Inflammatory macrophage treated with lipopolysaccharide for 1 hour (primary cell): ENCODE measurements around the gene DEGS2.

Source experiments
- DNase-seq, 2 donors: peaks; one replicate each; pipeline ENCODE4 v3.0.0-alpha.2; 2020 to 2022

The DEGS2 gene

DNA sequence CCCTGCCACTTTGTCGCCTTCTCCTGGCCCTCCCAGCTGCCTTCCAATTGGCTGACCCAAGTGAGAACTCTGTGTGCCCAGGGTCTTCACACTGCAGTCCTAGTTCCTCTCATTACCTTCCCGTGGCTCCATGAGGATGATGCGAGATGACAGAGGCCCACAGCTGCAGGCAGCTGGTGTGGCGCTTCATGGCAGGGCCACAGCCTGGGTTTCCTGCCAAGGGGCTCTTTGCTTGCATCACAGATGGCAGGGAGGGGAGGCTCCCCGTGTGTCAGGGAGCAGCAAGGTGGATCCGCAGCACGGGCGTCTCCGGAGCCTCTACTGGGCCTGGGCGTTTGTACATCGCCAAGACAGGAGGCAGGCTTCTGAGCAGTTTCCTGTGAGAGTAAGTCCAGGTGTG, 28.9 kb downstream of the DEGS2 start:
- DNase-seq = no peak

DNA sequence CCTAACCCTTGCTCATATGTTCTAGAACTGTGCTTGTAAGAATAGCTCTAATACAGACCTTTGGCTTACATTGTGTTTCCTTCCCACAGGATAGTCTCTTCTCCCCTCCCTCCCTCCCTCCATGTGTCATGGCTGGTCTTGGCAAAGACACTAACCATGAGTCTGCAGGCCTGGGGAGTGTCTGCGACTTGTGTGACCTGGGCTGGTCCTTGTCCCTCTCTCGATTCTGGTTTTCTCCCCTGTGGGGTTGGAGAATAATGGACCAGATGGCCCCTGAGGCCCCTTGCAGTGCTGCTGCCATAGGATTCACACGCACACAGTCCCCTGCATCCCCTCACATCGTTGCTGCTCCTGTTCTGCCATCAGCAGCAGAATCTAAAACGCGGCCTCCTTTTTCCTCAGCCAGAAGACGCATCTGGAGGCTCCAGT, 30.3 kb downstream of the DEGS2 start:
- no peak for DNase-seq

DNA sequence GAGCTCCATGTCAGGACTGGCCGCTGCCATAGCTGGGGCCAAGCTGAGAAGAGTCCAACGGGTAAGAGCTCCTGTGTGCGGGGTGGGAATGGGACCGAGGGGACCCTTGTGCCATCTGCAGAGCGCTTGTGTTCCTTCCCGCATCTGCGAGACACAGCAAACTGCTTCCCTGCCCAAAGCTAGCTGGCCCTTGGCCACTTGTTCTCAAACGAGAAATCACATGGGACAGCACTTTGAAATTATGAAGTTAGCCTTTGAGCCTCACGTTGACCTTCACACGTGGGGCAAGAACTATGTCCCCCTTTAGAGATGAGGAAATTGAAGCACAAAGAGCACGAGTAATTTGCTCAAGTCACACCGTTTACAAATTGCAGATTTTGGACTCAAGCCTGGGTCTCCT, 30.8 kb downstream of the DEGS2 start:
- no peak for DNase-seq

DNA sequence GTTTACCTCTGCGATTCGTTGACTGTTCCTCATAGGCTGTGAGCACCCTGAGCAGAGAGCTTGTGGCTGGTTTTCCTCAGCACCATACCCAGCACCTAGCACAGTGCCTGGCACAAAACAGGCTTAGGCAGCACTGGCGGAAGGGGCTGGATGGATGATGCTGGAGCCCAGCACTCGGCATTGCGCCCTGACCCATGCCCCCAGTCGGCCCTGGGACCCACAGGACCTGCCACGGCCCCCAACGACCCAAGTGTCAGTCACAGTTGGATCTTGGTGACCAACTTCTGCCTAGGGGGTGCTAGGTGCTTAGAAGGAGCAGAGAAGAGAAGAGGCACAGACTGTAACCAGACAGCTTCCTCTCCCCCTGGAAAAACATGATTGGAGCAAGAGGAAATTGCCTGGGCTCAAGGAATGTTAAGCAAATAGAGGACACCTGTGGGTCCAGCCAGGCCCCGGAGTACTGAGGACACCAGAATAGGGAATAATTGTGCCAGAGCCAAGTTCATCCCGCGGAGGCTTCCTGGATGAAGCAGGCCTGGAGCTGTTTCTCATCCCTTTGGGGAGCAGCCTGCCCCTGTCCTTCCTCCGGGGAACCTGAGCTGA, 31.5 kb downstream of the DEGS2 start:
- DNase-seq = no peak

- DNase-seq = no peak
Observed at GRCh38 chr14:100126401-100126800, 33.0 kb downstream of the DEGS2 start.

- DNase-seq = no peak
Observed at GRCh38 chr14:100124551-100125088, 34.8 kb downstream of the DEGS2 start.

DNA sequence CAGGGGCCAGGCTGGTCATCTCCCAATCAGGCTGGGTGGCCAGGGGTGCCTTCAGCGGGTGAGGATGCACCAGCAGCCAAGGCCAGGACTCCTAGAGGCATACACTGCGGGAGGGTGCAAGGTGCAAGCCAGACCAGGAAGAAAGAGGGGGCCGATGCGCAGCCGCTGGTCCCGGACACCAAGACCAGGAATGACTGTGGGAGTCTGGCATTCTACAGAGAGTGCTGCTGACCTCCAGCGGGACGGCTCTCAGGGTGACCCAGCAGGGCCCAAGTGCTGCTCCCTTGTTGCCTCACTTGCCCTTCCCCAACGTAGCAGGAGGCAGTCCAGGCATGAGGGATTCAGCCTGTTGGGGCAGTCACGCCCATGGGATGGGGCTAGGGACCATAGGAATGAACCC, 35.8 kb downstream of the DEGS2 start:
- DNase-seq = no peak

DNA sequence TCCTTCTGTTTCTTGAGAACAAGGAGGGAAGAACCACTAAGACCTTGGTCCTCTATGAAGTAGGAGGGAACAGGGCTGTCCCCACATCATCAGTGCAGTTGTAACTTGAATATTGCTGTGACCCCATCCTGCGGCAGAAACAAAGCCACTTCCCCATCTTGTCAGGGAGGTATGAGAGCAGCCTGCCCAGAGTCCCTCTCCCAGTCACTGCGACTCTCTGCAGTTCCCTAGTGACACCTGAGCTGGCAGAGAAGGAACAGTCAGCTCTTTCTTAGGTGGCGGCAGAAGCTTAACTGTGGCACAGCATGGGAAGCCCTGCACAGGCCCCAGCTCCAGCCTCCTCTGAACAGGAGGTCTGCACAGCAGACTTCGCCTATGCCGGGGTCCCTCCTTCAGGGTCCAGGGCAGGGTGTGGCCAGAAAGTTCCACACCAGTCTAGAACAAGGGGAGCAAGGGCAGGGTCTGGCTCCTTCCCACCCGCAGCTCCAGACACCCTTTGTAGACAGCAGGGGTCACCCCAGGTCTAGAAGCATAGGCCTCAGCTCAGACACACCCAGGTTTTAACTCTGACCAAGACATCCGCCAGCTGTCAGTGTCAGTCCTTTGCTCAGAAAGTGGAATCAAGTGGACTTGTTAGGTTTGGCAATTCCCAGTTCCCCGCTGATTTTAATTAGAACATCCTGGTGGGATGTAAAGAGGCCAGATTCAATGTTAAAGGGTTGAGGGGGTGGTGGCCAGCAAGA, 36.8 kb downstream of the DEGS2 start:
- DNase-seq = no peak

DNA sequence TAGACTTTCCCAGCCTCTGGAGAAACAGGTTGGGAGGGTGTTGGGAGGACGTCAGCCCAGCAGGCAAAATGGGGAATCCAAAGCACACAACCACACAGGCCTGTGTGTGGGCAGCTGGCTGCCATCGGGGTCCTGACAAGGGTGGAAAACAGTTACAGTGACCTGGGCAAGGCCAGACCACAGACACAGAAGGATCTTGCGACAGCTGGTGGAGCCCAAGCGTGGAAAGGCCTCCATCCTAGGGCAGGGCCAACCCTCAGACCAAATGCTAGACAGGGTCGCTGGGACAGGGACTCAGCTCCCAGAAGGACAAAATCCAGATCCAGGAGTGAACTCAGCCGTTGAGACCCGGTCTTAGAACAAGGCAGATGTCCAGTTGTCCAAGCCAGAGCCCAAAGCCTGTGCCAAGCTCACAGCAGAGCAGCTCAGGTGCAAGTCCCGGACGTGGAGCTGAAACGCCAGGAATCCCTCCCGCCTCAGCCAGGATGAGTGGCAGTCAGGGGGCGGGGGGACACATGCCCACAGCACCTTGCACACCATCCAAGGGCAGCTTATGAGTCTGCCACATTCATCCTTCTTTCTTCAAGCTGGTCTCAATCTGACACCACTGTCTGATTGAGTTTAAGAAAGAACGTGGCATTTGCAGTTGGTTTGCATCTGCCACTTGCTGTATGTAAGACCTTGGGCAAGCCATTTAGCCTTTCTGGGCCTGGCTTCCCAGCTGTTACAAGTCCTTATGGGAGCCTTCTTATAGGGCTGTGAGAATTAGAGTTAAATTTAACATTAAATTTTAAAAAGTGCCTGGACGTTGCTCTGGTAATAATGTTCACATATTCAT, 37.6 kb downstream of the DEGS2 start:
- no peak for DNase-seq

- DNase-seq = no peak
Observed at GRCh38 chr14:100120522-100121269, 38.7 kb downstream of the DEGS2 start.

DNA sequence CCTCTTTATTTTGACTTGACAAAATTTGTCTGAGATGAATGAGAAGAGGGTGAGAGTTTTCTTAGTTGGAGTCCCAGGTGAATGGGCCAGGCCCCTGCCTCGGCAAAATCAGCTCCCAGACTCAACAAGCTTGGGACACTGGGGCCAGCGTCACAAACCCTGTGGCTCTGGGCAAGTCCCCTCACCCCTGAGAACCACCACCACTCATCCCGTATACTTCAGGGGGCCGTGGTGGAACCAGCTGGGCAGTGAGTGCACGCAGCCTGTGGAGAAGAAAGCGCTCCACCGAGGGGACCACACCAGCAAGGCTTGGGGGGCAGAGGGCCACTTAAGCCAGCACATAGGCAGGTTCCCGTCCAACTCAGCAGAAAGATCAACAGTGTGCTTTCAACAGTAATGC, 40.2 kb downstream of the DEGS2 start:
- no peak for DNase-seq

- no peak for DNase-seq
Observed at GRCh38 chr14:100118396-100119011, 40.9 kb downstream of the DEGS2 start.

- no peak for DNase-seq
Observed at GRCh38 chr14:100117633-100118395, 41.6 kb downstream of the DEGS2 start.

DNA sequence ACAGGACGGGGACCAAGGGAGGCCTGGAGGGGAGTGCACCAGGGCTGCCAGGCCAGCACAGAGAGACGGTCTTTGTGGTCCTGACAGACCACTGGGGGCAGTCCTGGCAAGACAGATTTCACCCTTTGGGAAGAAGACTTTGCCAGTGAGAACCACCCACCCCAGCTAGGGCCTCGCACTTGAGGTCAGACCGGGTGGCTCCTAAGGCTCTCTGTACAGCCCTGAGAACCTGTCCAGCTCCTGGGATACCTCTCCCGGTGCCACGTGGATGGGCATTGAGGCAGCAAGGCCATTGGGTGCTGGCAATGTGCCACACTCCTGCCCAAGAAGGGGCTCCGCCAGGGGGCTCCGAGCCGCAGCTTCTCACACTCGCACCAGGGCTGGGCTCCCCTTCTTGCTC, 42.4 kb downstream of the DEGS2 start:
- no peak for DNase-seq

DNA sequence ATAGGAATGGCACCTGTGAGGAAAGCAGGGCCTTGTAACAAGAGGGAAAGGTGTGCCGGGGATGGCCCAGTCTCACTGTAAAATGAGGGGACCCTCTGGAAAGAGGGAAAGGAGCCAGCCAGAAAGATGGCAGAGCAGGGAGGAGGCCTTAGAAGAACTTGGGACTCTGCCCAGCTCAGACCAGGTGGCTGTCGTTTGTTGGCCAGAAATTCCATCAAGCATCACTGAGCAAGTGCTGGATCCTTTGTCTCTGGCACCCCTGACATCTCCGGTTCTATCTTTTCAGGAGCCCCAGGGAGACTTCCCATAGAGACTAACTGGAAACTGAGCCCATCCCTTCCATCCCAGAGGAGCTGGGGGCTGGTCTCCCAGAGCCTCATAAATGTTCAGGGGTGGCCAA, 43.3 kb downstream of the DEGS2 start:
- no peak for DNase-seq

GRCh38 chr14:100115726-100116125, 43.7 kb downstream of the DEGS2 start:
- DNase-seq = no peak

- DNase-seq = no peak
Observed at GRCh38 chr14:100115236-100115635, 44.2 kb downstream of the DEGS2 start.

DNA sequence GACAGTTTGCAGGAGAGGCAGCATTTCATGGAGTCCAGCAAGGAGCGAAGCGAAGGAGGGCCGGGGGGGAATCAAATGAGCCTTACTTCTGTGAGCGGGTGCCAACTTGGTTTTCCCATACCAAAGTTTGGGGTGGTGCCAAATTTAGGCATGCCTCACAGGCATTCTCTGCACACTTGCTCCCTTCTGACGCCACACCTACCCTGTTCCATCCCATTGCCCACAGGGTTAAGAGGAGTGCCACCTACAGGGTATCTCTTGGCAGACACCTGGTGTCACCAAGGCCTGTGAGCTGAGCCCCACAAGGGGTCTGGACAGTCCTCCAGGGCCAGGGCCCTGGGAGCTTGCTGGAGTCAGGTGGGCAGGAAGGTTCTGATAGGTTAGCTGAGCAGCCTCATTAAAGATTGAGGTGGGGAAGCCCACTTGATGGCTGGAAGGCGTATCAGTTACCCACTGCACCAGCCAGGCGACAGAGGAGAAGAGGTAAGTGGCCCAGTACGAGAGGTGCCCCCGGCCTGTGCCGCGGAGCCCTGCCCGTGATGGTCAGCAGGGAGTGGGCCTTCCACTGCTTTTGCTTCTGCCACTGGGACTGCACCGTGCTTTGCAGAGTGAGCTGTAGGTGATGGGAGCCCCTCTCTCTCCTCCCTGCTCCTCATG, 45.2 kb downstream of the DEGS2 start:
- DNase-seq = no peak

- no peak for DNase-seq
Observed at GRCh38 chr14:100111931-100112704, 47.3 kb downstream of the DEGS2 start.

GRCh38 chr14:100110816-100111215, 48.6 kb downstream of the DEGS2 start:
- no peak for DNase-seq
